ENCODE measurements around the gene ZNF536. TPM values are rescaled to one million over a fixed set of nuclear protein-coding genes. Genes with fewer than 3 reads are reported as not detected.

Gene ZNF536
- total RNA-seq, 1 experiment from 2014 or later: 0.05 TPM

DNA sequence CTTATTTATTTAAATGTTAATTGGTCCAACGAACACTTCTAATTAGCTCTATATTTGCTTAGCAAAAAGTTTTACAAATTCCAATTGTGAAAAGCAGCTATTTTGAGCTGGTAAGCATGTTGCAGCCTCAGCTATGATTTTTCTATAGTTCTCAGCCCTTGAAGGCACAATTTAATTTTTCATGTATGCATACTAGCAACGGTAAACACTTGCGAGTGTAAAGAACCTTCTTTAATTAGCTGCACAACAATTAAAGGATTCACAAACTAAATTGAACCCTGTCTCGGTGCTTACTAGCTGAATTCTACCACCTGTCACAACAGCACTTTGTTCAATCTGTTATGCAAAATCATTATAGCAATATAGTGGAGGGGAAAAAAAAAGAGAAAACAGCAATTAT is 29.8 kb downstream of the ZNF536 start:
- Histone ChIP-seq H3K9me3 (ENCODE audit: control insufficient read depth, insufficient read depth, low read depth, low read length) (no peaks in the 10 kb centered on the region), H3K4me1 (ENCODE audit: control insufficient read depth, insufficient read depth, low read length) (no peaks in the 10 kb centered on the region), H3K4me3 (ENCODE audit: low read depth in 2 of 2, low read length in 2 of 2) (no peak overlapping the region), H3K27ac (ENCODE audit: low read length) (no peak overlapping the region), H3K36me3 (ENCODE audit: control insufficient read depth, insufficient read depth, low read length) (no peaks in the 10 kb centered on the region), H3K27me3 (ENCODE audit: control insufficient read depth, insufficient read depth, low read length) (peaks cover 5% of the 10 kb centered on the region)
- intact Hi-C loops (cut with micrococcal nuclease; ENCODE audit: unreplicated experiment) (no loop called here), in situ Hi-C loops (cut with HindIII; ENCODE audit: low pct_unique_long_range_greater_than_20kb, low sequenced_read_pairs) (no loop called here)
- ATAC-seq (no peak), DNase-seq (ENCODE audit: low read depth, low spot score) (no peak)
- no TSS peak for BruUV-seq (replicated peaks)
- TF ChIP-seq, protein P1, sequence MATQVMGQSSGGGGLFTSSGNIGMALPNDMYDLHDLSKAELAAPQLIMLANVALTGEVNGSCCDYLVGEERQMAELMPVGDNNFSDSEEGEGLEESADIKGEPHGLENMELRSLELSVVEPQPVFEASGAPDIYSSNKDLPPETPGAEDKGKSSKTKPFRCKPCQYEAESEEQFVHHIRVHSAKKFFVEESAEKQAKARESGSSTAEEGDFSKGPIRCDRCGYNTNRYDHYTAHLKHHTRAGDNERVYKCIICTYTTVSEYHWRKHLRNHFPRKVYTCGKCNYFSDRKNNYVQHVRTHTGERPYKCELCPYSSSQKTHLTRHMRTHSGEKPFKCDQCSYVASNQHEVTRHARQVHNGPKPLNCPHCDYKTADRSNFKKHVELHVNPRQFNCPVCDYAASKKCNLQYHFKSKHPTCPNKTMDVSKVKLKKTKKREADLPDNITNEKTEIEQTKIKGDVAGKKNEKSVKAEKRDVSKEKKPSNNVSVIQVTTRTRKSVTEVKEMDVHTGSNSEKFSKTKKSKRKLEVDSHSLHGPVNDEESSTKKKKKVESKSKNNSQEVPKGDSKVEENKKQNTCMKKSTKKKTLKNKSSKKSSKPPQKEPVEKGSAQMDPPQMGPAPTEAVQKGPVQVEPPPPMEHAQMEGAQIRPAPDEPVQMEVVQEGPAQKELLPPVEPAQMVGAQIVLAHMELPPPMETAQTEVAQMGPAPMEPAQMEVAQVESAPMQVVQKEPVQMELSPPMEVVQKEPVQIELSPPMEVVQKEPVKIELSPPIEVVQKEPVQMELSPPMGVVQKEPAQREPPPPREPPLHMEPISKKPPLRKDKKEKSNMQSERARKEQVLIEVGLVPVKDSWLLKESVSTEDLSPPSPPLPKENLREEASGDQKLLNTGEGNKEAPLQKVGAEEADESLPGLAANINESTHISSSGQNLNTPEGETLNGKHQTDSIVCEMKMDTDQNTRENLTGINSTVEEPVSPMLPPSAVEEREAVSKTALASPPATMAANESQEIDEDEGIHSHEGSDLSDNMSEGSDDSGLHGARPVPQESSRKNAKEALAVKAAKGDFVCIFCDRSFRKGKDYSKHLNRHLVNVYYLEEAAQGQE (IDR thresholded peaks at IDR 0.05; ENCODE audit: insufficient read depth in 1 of 2, low read depth in 2 of 2, low read length in 1 of 2): no peak
- TF ChIP-seq POLR2AphosphoS5 (IDR thresholded peaks at IDR 0.05; ENCODE audit: low read depth, low read length) (no peak), SIN3A (IDR thresholded peaks at IDR 0.05; ENCODE audit: borderline replicate concordance, insufficient read depth, low read depth, low read length) (no peak), TCF7L2 (IDR thresholded peaks at IDR 0.05; ENCODE audit: low read depth, low read length) (no peak)
- TF ChIP-seq, protein P2, sequence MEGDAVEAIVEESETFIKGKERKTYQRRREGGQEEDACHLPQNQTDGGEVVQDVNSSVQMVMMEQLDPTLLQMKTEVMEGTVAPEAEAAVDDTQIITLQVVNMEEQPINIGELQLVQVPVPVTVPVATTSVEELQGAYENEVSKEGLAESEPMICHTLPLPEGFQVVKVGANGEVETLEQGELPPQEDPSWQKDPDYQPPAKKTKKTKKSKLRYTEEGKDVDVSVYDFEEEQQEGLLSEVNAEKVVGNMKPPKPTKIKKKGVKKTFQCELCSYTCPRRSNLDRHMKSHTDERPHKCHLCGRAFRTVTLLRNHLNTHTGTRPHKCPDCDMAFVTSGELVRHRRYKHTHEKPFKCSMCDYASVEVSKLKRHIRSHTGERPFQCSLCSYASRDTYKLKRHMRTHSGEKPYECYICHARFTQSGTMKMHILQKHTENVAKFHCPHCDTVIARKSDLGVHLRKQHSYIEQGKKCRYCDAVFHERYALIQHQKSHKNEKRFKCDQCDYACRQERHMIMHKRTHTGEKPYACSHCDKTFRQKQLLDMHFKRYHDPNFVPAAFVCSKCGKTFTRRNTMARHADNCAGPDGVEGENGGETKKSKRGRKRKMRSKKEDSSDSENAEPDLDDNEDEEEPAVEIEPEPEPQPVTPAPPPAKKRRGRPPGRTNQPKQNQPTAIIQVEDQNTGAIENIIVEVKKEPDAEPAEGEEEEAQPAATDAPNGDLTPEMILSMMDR (IDR thresholded peaks at IDR 0.05): no peak
- ChIA-PET POLR2A (no interaction called here), CTCF (no interaction called here)

DNA sequence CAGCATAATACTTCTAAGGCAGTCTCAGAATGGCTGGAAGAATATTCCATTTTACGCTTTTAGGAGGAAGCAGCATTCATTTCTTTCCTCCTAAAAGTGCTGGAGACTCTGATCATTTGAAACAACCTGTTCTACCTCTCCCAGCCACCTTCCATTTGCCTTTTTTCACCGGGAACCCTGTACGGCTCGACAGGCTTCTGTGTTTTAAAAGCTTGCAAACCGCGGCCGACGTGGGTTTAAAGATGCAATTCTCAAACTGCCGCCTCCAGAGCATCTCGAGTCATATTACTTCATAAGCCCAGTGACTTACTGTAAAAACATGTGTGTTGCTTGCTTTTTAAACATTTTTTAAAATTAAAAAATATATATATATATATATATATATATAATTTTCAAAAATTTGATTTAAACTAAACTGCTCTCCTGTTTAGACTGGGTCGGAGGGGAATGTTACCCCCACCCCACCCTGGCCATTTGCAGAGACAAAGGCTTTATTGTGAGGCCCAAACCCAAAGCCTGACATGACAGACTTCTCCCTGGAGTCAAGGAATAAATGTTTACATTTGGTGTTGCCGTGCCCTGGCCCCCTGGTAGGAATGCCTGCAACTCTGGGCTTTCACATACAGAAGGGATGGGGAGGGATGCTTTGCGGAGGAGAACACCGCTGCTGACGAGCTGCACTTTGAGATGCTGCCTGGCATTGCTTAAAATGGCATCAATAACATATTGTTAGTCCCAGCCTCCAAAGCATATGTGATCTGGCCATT is 30.4 kb downstream of the ZNF536 start:
- Histone ChIP-seq H3K9me3 (ENCODE audit: control insufficient read depth, insufficient read depth, low read depth, low read length) (no peaks in the 10 kb centered on the region), H3K27ac (ENCODE audit: low read length) (no peak overlapping the region), H3K4me1 (ENCODE audit: control insufficient read depth, insufficient read depth, low read length) (no peaks in the 10 kb centered on the region), H3K27me3 (ENCODE audit: control insufficient read depth, insufficient read depth, low read length) (peaks cover 4% of the 10 kb centered on the region), H3K36me3 (ENCODE audit: control insufficient read depth, insufficient read depth, low read length) (no peaks in the 10 kb centered on the region), H3K4me3 (ENCODE audit: low read depth in 2 of 2, low read length in 2 of 2) (no peak overlapping the region)
- ATAC-seq (no peak), DNase-seq (ENCODE audit: low read depth, low spot score) (no peak)
- intact Hi-C loops (cut with micrococcal nuclease; ENCODE audit: unreplicated experiment) (no loop called here), in situ Hi-C loops (cut with HindIII; ENCODE audit: low pct_unique_long_range_greater_than_20kb, low sequenced_read_pairs) (no loop called here)
- no TSS peak for BruUV-seq (replicated peaks)
- ChIA-PET POLR2A (no interaction called here), CTCF (no interaction called here)
- TF ChIP-seq, protein P2 (IDR thresholded peaks at IDR 0.05): no peak
- TF ChIP-seq TCF7L2 (IDR thresholded peaks at IDR 0.05; ENCODE audit: low read depth, low read length) (no peak), POLR2AphosphoS5 (IDR thresholded peaks at IDR 0.05; ENCODE audit: low read depth, low read length) (no peak), SIN3A (IDR thresholded peaks at IDR 0.05; ENCODE audit: borderline replicate concordance, insufficient read depth, low read depth, low read length) (no peak)
- TF ChIP-seq, protein P1 (IDR thresholded peaks at IDR 0.05; ENCODE audit: insufficient read depth in 1 of 2, low read depth in 2 of 2, low read length in 1 of 2): no peak
